ENCODE measurements around the gene MACROD1.
A peak's percentile ranks its signal among the peaks of the same experiment; 100 is the strongest.

The MACROD1 gene

GRCh38 chr11:64003807-64004589, 161.9 kb downstream of the MACROD1 start:
- no peak overlapping the region for H3K4me3 ChIP-seq (ENCODE audit: low read depth, low read length)

- no peak overlapping the region for H3K4me3 ChIP-seq (ENCODE audit: low read depth, low read length)
These were observed 164.2 kb downstream of the MACROD1 start for GRCh38 chr11:64001484-64002420.

- no peak overlapping the region for H3K4me3 ChIP-seq (ENCODE audit: low read depth, low read length)
These were observed 165.0 kb downstream of the MACROD1 start for GRCh38 chr11:64000740-64001483.

GRCh38 chr11:64000026-64000739, 165.7 kb downstream of the MACROD1 start:
- H3K4me3 ChIP-seq (ENCODE audit: low read depth, low read length), result peak overlapping the region; percentile 43

- H3K4me3 ChIP-seq (ENCODE audit: low read depth, low read length), result peak overlapping the region; percentile 43
These were observed 166.4 kb downstream of the MACROD1 start for GRCh38 chr11:63999349-64000025.

- H3K4me3 ChIP-seq (ENCODE audit: low read depth, low read length), result peak overlapping the region; percentile 43
These were observed 167.2 kb downstream of the MACROD1 start for GRCh38 chr11:63998558-63999348.

GRCh38 chr11:63997801-63998337, 168.0 kb downstream of the MACROD1 start:
- H3K4me3 ChIP-seq (ENCODE audit: low read depth, low read length), result no peak overlapping the region

GRCh38 chr11:63997104-63997700, 168.7 kb downstream of the MACROD1 start:
- no peak overlapping the region for H3K4me3 ChIP-seq (ENCODE audit: low read depth, low read length)

GRCh38 chr11:63996512-63996911, 169.4 kb downstream of the MACROD1 start:
- no peak overlapping the region for H3K4me3 ChIP-seq (ENCODE audit: low read depth, low read length)

GRCh38 chr11:63993993-63994392, 171.9 kb downstream of the MACROD1 start:
- no peak overlapping the region for H3K4me3 ChIP-seq (ENCODE audit: low read depth, low read length)

GRCh38 chr11:63993100-63993499, 172.8 kb downstream of the MACROD1 start:
- H3K4me3 ChIP-seq (ENCODE audit: low read depth, low read length), result no peak overlapping the region

- H3K4me3 ChIP-seq (ENCODE audit: low read depth, low read length), result no peak overlapping the region
These were observed 174.4 kb downstream of the MACROD1 start for GRCh38 chr11:63991558-63991957.

GRCh38 chr11:63986932-63987513, 178.9 kb downstream of the MACROD1 start:
- peak overlapping the region; percentile 84 for H3K4me3 ChIP-seq (ENCODE audit: low read depth, low read length)

- H3K4me3 ChIP-seq (ENCODE audit: low read depth, low read length), result peak within 1 kb of the TSS; percentile 84
These were observed 179.6 kb downstream of the MACROD1 start, which contains the start of gene OTUB1 for GRCh38 chr11:63986156-63986931. OTUB1 (plus strand) TSS chr11:63986438; CDS start chr11:63986457, 19 bp downstream.

- peak overlapping the region; percentile 14 for H3K4me3 ChIP-seq (ENCODE audit: low read depth, low read length)
These were observed 180.1 kb downstream of the MACROD1 start for GRCh38 chr11:63985812-63986155.

- no peak overlapping the region for H3K4me3 ChIP-seq (ENCODE audit: low read depth, low read length)
These were observed 186.5 kb downstream of the MACROD1 start for GRCh38 chr11:63979426-63979825.

GRCh38 chr11:63978551-63979239, 187.2 kb downstream of the MACROD1 start:
- H3K4me3 ChIP-seq (ENCODE audit: low read depth, low read length), result no peak overlapping the region

All from iPS-11a (cell line).